ENCODE results near the gene ACER3. TPM values are rescaled to one million over a fixed set of nuclear protein-coding genes. Genes with fewer than 3 reads are reported as not detected.

ACER3 gene
- total and polyA plus RNA-seq, 2 of the 4 experiments (the other 2 are of a cell fraction) = 3.5 to 10.0 TPM

DNA sequence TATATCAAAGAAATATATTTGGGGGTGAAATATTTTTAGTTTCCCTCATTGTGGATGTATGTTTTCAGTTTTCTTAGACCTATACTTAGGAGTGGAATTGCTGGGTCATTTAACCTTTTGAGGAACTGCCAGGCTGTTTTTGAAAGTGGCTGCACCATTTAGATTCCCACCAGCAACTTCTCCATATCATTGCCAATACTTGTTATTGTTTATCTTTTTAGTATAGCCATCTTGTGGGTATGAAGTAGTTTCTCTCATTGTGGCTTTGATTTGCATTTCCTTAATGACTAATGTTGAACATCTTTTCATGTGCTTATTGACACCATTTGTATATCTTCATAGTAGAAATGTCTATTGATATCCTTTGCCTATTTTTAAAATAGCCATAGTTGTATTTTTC is 111.3 kb downstream of the ACER3 start:
- Histone ChIP-seq H3K56ac (ENCODE audit: extremely low read depth, insufficient read depth, low read length) (no peak overlapping the region), H3K79me1 (ENCODE audit: low read depth in 1 of 2, low read length in 2 of 2) (no peaks in the 10 kb centered on the region), H3K14ac (replicated peaks; ENCODE audit: low read depth, low read length) (no peak overlapping the region), H2BK15ac (ENCODE audit: low read depth, low read length) (no peak overlapping the region), H3K4me1 (ENCODE audit: control insufficient read depth, insufficient read depth, low read length) (no peaks in the 10 kb centered on the region), H2AFZ (replicated peaks; ENCODE audit: low read length, poor library complexity) (no peak overlapping the region), H2AK9ac (replicated peaks; ENCODE audit: low read depth, low read length, poor library complexity) (no peak overlapping the region), H4K20me1 (ENCODE audit: insufficient read depth, low read length) (no peaks in the 10 kb centered on the region), H2AK5ac (ENCODE audit: low read depth, low read length) (no peak overlapping the region), H4K8ac (ENCODE audit: low read depth in 2 of 2, low read length in 2 of 2) (no peak overlapping the region), H3K27ac (ENCODE audit: insufficient read depth, low read length) (no peak overlapping the region), H4K91ac (ENCODE audit: insufficient read depth, low read depth, low read length) (no peak overlapping the region), H3K18ac (ENCODE audit: low read depth, low read length) (no peak overlapping the region), H3K36me3 (ENCODE audit: control insufficient read depth, insufficient read depth, low read length) (no peaks in the 10 kb centered on the region), H3K4ac (ENCODE audit: low read depth, low read length) (no peak overlapping the region), H3K9ac (ENCODE audit: low read depth, low read length) (no peak overlapping the region), H2BK120ac (ENCODE audit: low read depth, low read length) (no peak overlapping the region), H3K4me3 (ENCODE audit: insufficient read depth, low read depth, low read length) (no peak overlapping the region), H3K27me3 (ENCODE audit: control insufficient read depth, insufficient read depth, low read length) (no peaks in the 10 kb centered on the region), H3K9me1 (ENCODE audit: insufficient read depth, low read length) (no peaks in the 10 kb centered on the region), H3K9me3 (ENCODE audit: control insufficient read depth, insufficient read depth, low read length) (no peaks in the 10 kb centered on the region), H4K5ac (ENCODE audit: low read depth, low read length) (no peak overlapping the region), H3K23ac (ENCODE audit: low read depth, low read length) (no peak overlapping the region), H3K4me2 (ENCODE audit: low read depth, low read length) (no peak overlapping the region), H2BK5ac (ENCODE audit: low read depth, low read length, poor library complexity, severe bottlenecking) (no peak overlapping the region), H2BK20ac (ENCODE audit: low read depth, low read length) (no peak overlapping the region)
- CTCF ChIA-PET = interaction anchor here (0.7 kb wide), 1 partner anchor 35 kb away, joined by 3 read pairs; no protein-coding TSS in a partner anchor
- POLR2A ChIA-PET (ENCODE audit: unreplicated experiment) = no interaction called here
- in situ Hi-C loops (cut with MboI; ENCODE audit: low sequenced_read_pairs) = no loop called here
- intact Hi-C loops (cut with micrococcal nuclease) = loop anchor here (10.0 kb wide), 1 partner anchor 63 kb away; the partner anchor contains the start of gene B3GNT6
- no TSS peak for BruUV-seq (replicated peaks)
- dilution Hi-C loops (cut with HindIII; ENCODE audit: low sequenced_read_pairs, unreplicated experiment) = no loop called here
- DNase-seq = no peak
- TF ChIP-seq BHLHE40 (IDR thresholded peaks at IDR 0.05; ENCODE audit: low read depth, low read length) (no peak), CHD1 (IDR thresholded peaks at IDR 0.05; ENCODE audit: low read depth, low read length) (no peak), RCOR1 (IDR thresholded peaks at IDR 0.05; ENCODE audit: insufficient replicate concordance, low read length) (no peak), RFX5 (IDR thresholded peaks at IDR 0.05; ENCODE audit: low read depth, low read length) (no peak), RAD21 (IDR thresholded peaks at IDR 0.05; ENCODE audit: low read length) (no peak), MAFK (IDR thresholded peaks at IDR 0.05; ENCODE audit: low read depth, low read length) (no peak), SMC3 (IDR thresholded peaks at IDR 0.05; ENCODE audit: low read depth, low read length) (no peak), FOS (IDR thresholded peaks at IDR 0.05; ENCODE audit: low read depth, low read length) (no peak), POLR2A (IDR thresholded peaks at IDR 0.05; ENCODE audit: low read depth, low read length) (no peak), MXI1 (IDR thresholded peaks at IDR 0.05; ENCODE audit: borderline replicate concordance, low read depth, low read length) (no peak), CEBPB (IDR thresholded peaks at IDR 0.05; ENCODE audit: low read depth, low read length) (no peak), NFE2L2 (IDR thresholded peaks at IDR 0.05; ENCODE audit: low read depth, low read length) (no peak), MAZ (IDR thresholded peaks at IDR 0.05; ENCODE audit: borderline replicate concordance, low read depth, low read length) (no peak)
- TF ChIP-seq, protein P1, sequence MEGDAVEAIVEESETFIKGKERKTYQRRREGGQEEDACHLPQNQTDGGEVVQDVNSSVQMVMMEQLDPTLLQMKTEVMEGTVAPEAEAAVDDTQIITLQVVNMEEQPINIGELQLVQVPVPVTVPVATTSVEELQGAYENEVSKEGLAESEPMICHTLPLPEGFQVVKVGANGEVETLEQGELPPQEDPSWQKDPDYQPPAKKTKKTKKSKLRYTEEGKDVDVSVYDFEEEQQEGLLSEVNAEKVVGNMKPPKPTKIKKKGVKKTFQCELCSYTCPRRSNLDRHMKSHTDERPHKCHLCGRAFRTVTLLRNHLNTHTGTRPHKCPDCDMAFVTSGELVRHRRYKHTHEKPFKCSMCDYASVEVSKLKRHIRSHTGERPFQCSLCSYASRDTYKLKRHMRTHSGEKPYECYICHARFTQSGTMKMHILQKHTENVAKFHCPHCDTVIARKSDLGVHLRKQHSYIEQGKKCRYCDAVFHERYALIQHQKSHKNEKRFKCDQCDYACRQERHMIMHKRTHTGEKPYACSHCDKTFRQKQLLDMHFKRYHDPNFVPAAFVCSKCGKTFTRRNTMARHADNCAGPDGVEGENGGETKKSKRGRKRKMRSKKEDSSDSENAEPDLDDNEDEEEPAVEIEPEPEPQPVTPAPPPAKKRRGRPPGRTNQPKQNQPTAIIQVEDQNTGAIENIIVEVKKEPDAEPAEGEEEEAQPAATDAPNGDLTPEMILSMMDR (conservative IDR thresholded peaks at IDR 0.05; ENCODE audit: low read depth, low read length) = no peak
- TF ChIP-seq, protein P2, sequence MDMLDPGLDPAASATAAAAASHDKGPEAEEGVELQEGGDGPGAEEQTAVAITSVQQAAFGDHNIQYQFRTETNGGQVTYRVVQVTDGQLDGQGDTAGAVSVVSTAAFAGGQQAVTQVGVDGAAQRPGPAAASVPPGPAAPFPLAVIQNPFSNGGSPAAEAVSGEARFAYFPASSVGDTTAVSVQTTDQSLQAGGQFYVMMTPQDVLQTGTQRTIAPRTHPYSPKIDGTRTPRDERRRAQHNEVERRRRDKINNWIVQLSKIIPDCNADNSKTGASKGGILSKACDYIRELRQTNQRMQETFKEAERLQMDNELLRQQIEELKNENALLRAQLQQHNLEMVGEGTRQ (IDR thresholded peaks at IDR 0.05; ENCODE audit: low read depth, low read length) = no peak
- TF ChIP-seq, protein P3, sequence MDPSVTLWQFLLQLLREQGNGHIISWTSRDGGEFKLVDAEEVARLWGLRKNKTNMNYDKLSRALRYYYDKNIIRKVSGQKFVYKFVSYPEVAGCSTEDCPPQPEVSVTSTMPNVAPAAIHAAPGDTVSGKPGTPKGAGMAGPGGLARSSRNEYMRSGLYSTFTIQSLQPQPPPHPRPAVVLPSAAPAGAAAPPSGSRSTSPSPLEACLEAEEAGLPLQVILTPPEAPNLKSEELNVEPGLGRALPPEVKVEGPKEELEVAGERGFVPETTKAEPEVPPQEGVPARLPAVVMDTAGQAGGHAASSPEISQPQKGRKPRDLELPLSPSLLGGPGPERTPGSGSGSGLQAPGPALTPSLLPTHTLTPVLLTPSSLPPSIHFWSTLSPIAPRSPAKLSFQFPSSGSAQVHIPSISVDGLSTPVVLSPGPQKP (IDR thresholded peaks at IDR 0.05; ENCODE audit: borderline replicate concordance, low read depth, low read length) = no peak
- ATAC-seq (ENCODE audit: low read depth) = no peak
